GM12878 (cell line): Measurements from ENCODE around the gene HTATIP2. TPM values are rescaled to one million over a fixed set of nuclear protein-coding genes. Genes with fewer than 3 reads are reported as not detected.

Experiments used
- ATAC-seq: fragments of 200-7000 bp; cut with Tn5 transposase; 3 replicates; pipeline ENCODE4 v1.9.1; 2020; ENCODE audit warnings: mild to moderate bottlenecking, moderate library complexity
- BruUV-seq: library from RNA; stranded (reverse); fragments of 400-500 nt; replicated peaks from 2 replicates; lab custom pipeline; 2021; lab: Mats Ljungman, UMichigan
- CTCF ChIA-PET: fragments of 300-600 bp; sonication (Branson Sonifier 250); formaldehyde crosslinking; extraction: SDS; loops from one replicate; lab custom pipeline; 2021; ENCODE audit warnings: inconsistent platforms; lab: Yijun Ruan, JAX
- POLR2A ChIA-PET: fragments of 350-600 bp; formaldehyde crosslinking; extraction: SDS; loops from one replicate; lab custom pipeline; 2021; ENCODE audit warnings: inconsistent platforms; lab: Charles Lee
- RAD21 ChIA-PET: fragments of 300-600 bp; sonication (Branson Sonifier 250); formaldehyde crosslinking; loops from one replicate; lab custom pipeline; 2023; ENCODE audit warnings: antibody characterized with exemption; ENCODE audit not compliant: unreplicated experiment; lab: Charles Lee
- SMC1A ChIA-PET: fragments of 300-600 bp; sonication (Branson Sonifier 250); formaldehyde crosslinking; loops from one replicate; lab custom pipeline; 2023; ENCODE audit not compliant: unreplicated experiment, uncharacterized antibody; lab: Charles Lee
- DNase-seq: peaks from one replicate; pipeline ENCODE4 v3.0.0-alpha.2; 2011; ENCODE audit warnings: low read depth, low spot score
- FAIRE-seq: peaks from 3 replicates; lab custom pipeline; 2011; peaks lifted over from hg19 to GRCh38; lab: Jason Lieb, UNC
- H2AFZ ChIP-seq: 2 replicates; pipeline ENCODE4 v1.6.0; 2011; ENCODE audit warnings: low read depth, low read length, control low read depth; ENCODE audit not compliant: control insufficient read depth
- H3K27ac ChIP-seq: 2 replicates; pipeline ENCODE4 v1.5.1; 2011; ENCODE audit warnings: control low read depth; ENCODE audit not compliant: control insufficient read depth, insufficient read depth
- H3K27me3 ChIP-seq, 2 experiments: replicated peaks in 1 of 2; 2 replicates each; pipeline versions ENCODE4 v1.6.0 to v1.6.1; 2011; ENCODE audit warnings: low read length in 1 of 2; ENCODE audit not compliant: control insufficient read depth in 2 of 2, insufficient read depth in 2 of 2
- H3K36me3 ChIP-seq, 2 experiments: 2 replicates each; pipeline ENCODE4 v1.5.1; 2011; ENCODE audit warnings: low read length in 1 of 2; ENCODE audit not compliant: control insufficient read depth in 2 of 2, insufficient read depth in 2 of 2
- H3K4me1 ChIP-seq: 2 replicates; pipeline ENCODE4 v1.6.1; 2011; ENCODE audit warnings: mild to moderate bottlenecking, low read length, moderate library complexity, mixed read lengths; ENCODE audit not compliant: control insufficient read depth, insufficient read depth
- H3K4me2 ChIP-seq: 2 replicates; pipeline ENCODE4 v1.6.0; 2011; ENCODE audit warnings: control low read depth; ENCODE audit not compliant: control insufficient read depth, insufficient read depth
- H3K4me3 ChIP-seq: fragments of 200-600 bp; sonication (generic); 2 replicates; pipeline ENCODE4 v1.5.1; 2016
- H3K79me2 ChIP-seq: 2 replicates; pipeline ENCODE4 v1.6.0; 2011; ENCODE audit warnings: low read length; ENCODE audit not compliant: control insufficient read depth, insufficient read depth
- H3K9ac ChIP-seq: 2 replicates; pipeline ENCODE4 v1.8.0; 2011; ENCODE audit warnings: low read length, control low read depth, mixed read lengths; ENCODE audit not compliant: control insufficient read depth, insufficient read depth
- H3K9me3 ChIP-seq: replicated peaks from 3 replicates; pipeline ENCODE4 v1.5.1; 2011; ENCODE audit warnings: mild to moderate bottlenecking, low read length; ENCODE audit not compliant: control insufficient read depth, insufficient read depth
- H4K20me1 ChIP-seq: 2 replicates; pipeline ENCODE4 v1.6.0; 2011; ENCODE audit not compliant: control insufficient read depth, insufficient read depth
- CBFB ChIP-seq: IDR thresholded peaks from 2 replicates; pipeline ENCODE4 v1.6.1; 2016; ENCODE audit warnings: antibody characterized with exemption, low read depth
- CBX3 ChIP-seq: fragments of 200-600 bp; sonication (generic); IDR thresholded peaks from 2 replicates; pipeline ENCODE4 v1.6.1; 2016; ENCODE audit warnings: low read depth, borderline replicate concordance
- CREM ChIP-seq: IDR thresholded peaks from 2 replicates; pipeline ENCODE4 v1.6.1; 2014; ENCODE audit warnings: antibody characterized with exemption, low read depth
- FOS ChIP-seq: IDR thresholded peaks from 3 replicates; pipeline ENCODE4 v1.6.1; 2011; ENCODE audit warnings: borderline replicate concordance; ENCODE audit not compliant: insufficient read length; ENCODE audit errors: extremely low read depth
- JUND ChIP-seq: IDR thresholded peaks from 2 replicates; pipeline ENCODE4 v1.6.1; 2012; ENCODE audit warnings: low read depth, mild to moderate bottlenecking, low read length, improper control_type of control experiment, moderate library complexity
- KAT2A ChIP-seq: conservative IDR thresholded peaks from 2 replicates; pipeline ENCODE4 v1.6.1; 2011; ENCODE audit warnings: low read depth, low read length; ENCODE audit not compliant: control insufficient read depth
- POLR2A ChIP-seq: IDR thresholded peaks from 2 replicates; pipeline ENCODE4 v1.6.1; 2011; ENCODE audit warnings: low read depth, mild to moderate bottlenecking, low read length
- RFX5 ChIP-seq: IDR thresholded peaks from 2 replicates; pipeline ENCODE4 v1.6.1; 2011; ENCODE audit warnings: low read depth, low read length, improper control_type of control experiment
- STAT3 ChIP-seq: IDR thresholded peaks from 2 replicates; pipeline ENCODE4 v1.6.1; 2011; ENCODE audit warnings: low read depth, low read length, improper control_type of control experiment
- TAF1 ChIP-seq: IDR thresholded peaks from 2 replicates; pipeline ENCODE4 v1.6.1; 2011; ENCODE audit warnings: mild to moderate bottlenecking, low read depth, low read length, borderline replicate concordance
- YBX1 ChIP-seq: fragments of 450-650 bp; IDR thresholded peaks from 2 replicates; pipeline ENCODE4 v1.6.1; 2016; ENCODE audit warnings: antibody characterized with exemption
- YY1 ChIP-seq: IDR thresholded peaks from 2 replicates; pipeline ENCODE4 v1.6.1; 2011; ENCODE audit warnings: low read depth, mild to moderate bottlenecking, low read length
- in situ Hi-C: fragments of 300-500 bp; cut with MboI; formaldehyde crosslinking; loops from 9 replicates; pipeline ENCODE4 v1.14.3; 2018; ENCODE audit warnings: mixed read lengths
- intact Hi-C: fragments of 100-400 bp; cut with micrococcal nuclease; formaldehyde crosslinking; loops from one replicate; pipeline ENCODE4 v1.14.2; 2022; ENCODE audit not compliant: unreplicated experiment
- polyA plus RNA-seq, 11 experiments: library from polyadenylated mRNA; depleted of rRNA in 4 of 11; unstranded in 6 of 11; stranded (reverse) in 5 of 11; fragments of >200 nt; fragmentation: Nextera tagmentation in 4 of 11; fragmentation: Illumina TruSeq in 1 of 11; extraction: Ambion mirVana in 4 of 11; extraction: Trizol in 1 of 11; gene quantifications; 1 replicate in 1 of 11; 2 replicates in 10 of 11; pipeline versions ENCODE4 v1.2.1 to v1.2.3, GENCODE V29; 2011 to 2016; ENCODE audit warnings: inconsistent platforms in 2 of 11, missing spikeins in 2 of 11, low read depth in 1 of 11
- total RNA-seq, 4 experiments: library from RNA; depleted of rRNA in 3 of 4; stranded (reverse); fragments of >200 nt in 3 of 4; fragmentation: Illumina TruSeq in 1 of 4; extraction: Trizol in 1 of 4; gene quantifications; 2 replicates each; pipeline versions ENCODE4 v1.2.1 to v1.2.3, GENCODE V29; 2013 to 2021
- TF ChIP-seq, protein P1 (sequence below): IDR thresholded peaks from 2 replicates; pipeline ENCODE4 v1.6.1; 2012; ENCODE audit warnings: low read depth, low read length, improper control_type of control experiment
- TF ChIP-seq, protein P2 (sequence below): IDR thresholded peaks from 2 replicates; pipeline ENCODE4 v1.6.1; 2011; ENCODE audit warnings: mild to moderate bottlenecking, low read depth, low read length, moderate library complexity; ENCODE audit not compliant: insufficient replicate concordance
- TF ChIP-seq, protein P3 (sequence below): fragments of 450-650 bp; IDR thresholded peaks from 2 replicates; pipeline ENCODE4 v1.6.1; 2014; ENCODE audit warnings: mild to moderate bottlenecking

Gene HTATIP2
- total and polyA plus RNA-seq, 10 of the 15 experiments (the other 5 are each of a cell fraction or from before 2014, with no cell fraction given), result 25.4 to 58.5 (median 42.2) TPM

DNA sequence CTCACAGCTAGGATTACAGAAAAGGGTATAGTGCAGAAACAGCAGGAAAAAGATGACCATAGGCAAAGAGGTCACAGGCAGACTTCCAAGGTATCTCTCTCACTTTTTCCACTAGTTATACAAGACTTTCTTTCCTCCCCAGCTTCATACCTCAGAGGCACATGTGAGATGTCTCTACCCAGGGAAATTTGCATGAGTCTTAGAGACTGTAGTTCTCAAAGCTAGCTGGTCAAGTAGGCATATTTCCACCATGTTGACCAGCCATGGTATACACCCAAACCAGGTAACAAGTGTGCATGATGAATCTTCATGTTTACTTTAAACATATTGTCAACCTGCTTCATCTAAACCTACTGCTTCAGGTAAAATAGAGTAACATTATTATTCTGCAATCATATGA, 51.9 kb downstream of the HTATIP2 start:
- no peak for ATAC-seq
- POLR2A ChIA-PET, result no interaction called here
- no peak for DNase-seq
- Histone ChIP-seq H3K4me3 (no peak overlapping the region), H3K4me2 (no peak overlapping the region), H3K4me1 (no peaks in the 10 kb centered on the region), H3K79me2 (no peaks in the 10 kb centered on the region), H3K27me3 (no peaks in the 10 kb centered on the region), H3K27ac (no peak overlapping the region), H3K36me3 (peaks cover 2 to 5% of the 10 kb centered on the region in 2 experiments; a peak in 2 of 4 replicates), H2AFZ (no peak overlapping the region), H4K20me1 (no peaks in the 10 kb centered on the region), H3K9ac (no peak overlapping the region), H3K9me3 (no peaks in the 10 kb centered on the region)
- intact Hi-C loops (no loop called here), in situ Hi-C loops (no loop called here)
- RAD21 ChIA-PET, result no interaction called here
- no TSS peak for BruUV-seq
- FAIRE-seq, result no peak
- SMC1A ChIA-PET, result no interaction called here
- CTCF ChIA-PET, result interaction anchor here (1.1 to 2.7 kb wide), 2 partner anchors 18 to 194 kb away, joined by 3 to 9 read pairs; no protein-coding TSS in a partner anchor
- TF ChIP-seq FOS, result no peak
- TF ChIP-seq, protein P1, sequence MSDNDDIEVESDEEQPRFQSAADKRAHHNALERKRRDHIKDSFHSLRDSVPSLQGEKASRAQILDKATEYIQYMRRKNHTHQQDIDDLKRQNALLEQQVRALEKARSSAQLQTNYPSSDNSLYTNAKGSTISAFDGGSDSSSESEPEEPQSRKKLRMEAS, result no peak
- TF ChIP-seq, protein P2, sequence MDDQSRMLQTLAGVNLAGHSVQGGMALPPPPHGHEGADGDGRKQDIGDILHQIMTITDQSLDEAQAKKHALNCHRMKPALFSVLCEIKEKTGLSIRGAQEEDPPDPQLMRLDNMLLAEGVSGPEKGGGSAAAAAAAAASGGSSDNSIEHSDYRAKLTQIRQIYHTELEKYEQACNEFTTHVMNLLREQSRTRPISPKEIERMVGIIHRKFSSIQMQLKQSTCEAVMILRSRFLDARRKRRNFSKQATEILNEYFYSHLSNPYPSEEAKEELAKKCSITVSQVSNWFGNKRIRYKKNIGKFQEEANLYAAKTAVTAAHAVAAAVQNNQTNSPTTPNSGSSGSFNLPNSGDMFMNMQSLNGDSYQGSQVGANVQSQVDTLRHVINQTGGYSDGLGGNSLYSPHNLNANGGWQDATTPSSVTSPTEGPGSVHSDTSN, result no peak
- no peak for TF ChIP-seq TAF1
- no peak for TF ChIP-seq STAT3
- TF ChIP-seq RFX5, result no peak
- TF ChIP-seq JUND, result no peak
- TF ChIP-seq POLR2A, result no peak
- no peak for TF ChIP-seq CBX3
- TF ChIP-seq, protein P3, sequence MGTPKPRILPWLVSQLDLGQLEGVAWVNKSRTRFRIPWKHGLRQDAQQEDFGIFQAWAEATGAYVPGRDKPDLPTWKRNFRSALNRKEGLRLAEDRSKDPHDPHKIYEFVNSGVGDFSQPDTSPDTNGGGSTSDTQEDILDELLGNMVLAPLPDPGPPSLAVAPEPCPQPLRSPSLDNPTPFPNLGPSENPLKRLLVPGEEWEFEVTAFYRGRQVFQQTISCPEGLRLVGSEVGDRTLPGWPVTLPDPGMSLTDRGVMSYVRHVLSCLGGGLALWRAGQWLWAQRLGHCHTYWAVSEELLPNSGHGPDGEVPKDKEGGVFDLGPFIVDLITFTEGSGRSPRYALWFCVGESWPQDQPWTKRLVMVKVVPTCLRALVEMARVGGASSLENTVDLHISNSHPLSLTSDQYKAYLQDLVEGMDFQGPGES, result no peak
- no peak for TF ChIP-seq CREM
- TF ChIP-seq YY1, result no peak
- no peak for TF ChIP-seq CBFB
- no peak for TF ChIP-seq KAT2A
- no peak for TF ChIP-seq YBX1
